ENCODE results near the gene SNX1.

SNX1 gene

GRCh38 chr15:64143276-64143675, 47.5 kb downstream of the SNX1 start:
- DNase-seq (ENCODE audit: low read depth) = no peak
- TF ChIP-seq CTCF (IDR thresholded peaks at IDR 0.05; ENCODE audit: low read length, missing control alignments) = no peak
- H3K4me3 ChIP-seq (replicated peaks; ENCODE audit: low read depth, low read length) = no peak overlapping the region

GRCh38 chr15:64144192-64144564, 48.4 kb downstream of the SNX1 start:
- no peak for DNase-seq (ENCODE audit: low read depth)
- no peak overlapping the region for H3K4me3 ChIP-seq (replicated peaks; ENCODE audit: low read depth, low read length)
- TF ChIP-seq CTCF (IDR thresholded peaks at IDR 0.05; ENCODE audit: low read length, missing control alignments) = no peak

GRCh38 chr15:64144565-64145281, 48.9 kb downstream of the SNX1 start:
- DNase-seq (ENCODE audit: low read depth) = no peak
- no peak for TF ChIP-seq CTCF (IDR thresholded peaks at IDR 0.05; ENCODE audit: low read length, missing control alignments)
- no peak overlapping the region for H3K4me3 ChIP-seq (replicated peaks; ENCODE audit: low read depth, low read length)

- DNase-seq (ENCODE audit: low read depth) = no peak
- TF ChIP-seq CTCF (IDR thresholded peaks at IDR 0.05; ENCODE audit: low read length, missing control alignments) = no peak
- H3K4me3 ChIP-seq (replicated peaks; ENCODE audit: low read depth, low read length) = no peak overlapping the region
Observed at GRCh38 chr15:64146041-64146440, 50.3 kb downstream of the SNX1 start.

GRCh38 chr15:64146520-64146884, 50.7 kb downstream of the SNX1 start:
- no peak for DNase-seq (ENCODE audit: low read depth)
- no peak for TF ChIP-seq CTCF (IDR thresholded peaks at IDR 0.05; ENCODE audit: low read length, missing control alignments)
- H3K4me3 ChIP-seq (replicated peaks; ENCODE audit: low read depth, low read length) = no peak overlapping the region

GRCh38 chr15:64146885-64147681, 51.3 kb downstream of the SNX1 start:
- no peak for TF ChIP-seq CTCF (IDR thresholded peaks at IDR 0.05; ENCODE audit: low read length, missing control alignments)
- no peak for DNase-seq (ENCODE audit: low read depth)
- H3K4me3 ChIP-seq (replicated peaks; ENCODE audit: low read depth, low read length) = no peak overlapping the region

Data from fibroblast of pulmonary artery (primary cell).